Adrenal gland (tissue), 12 donors: ENCODE measurements around the gene SLC7A10. TPM values are rescaled to one million over a fixed set of nuclear protein-coding genes. Genes with fewer than 3 reads are reported as not detected.

ENCODE experiments used
- DNase-seq, 7 donors: peaks; one replicate each; pipeline ENCODE4 v3.0.0-alpha.2; 2019 to 2020
- H3K27ac ChIP-seq, 5 donors: fragments of 200-600 bp; sonication (generic) in 4 of 5; 1 replicate in 3 of 5; 2 replicates in 2 of 5; pipeline versions ENCODE4 v1.5.1 to v1.8.0; 2016 to 2020; ENCODE audit warnings: mild to moderate bottlenecking in 1 of 5
- H3K27me3 ChIP-seq: fragments of 200-600 bp; 2 replicates; pipeline ENCODE4 v1.8.0; 2021
- H3K36me3 ChIP-seq, 2 donors: fragments of 200-600 bp; replicated peaks in 1 of 2; 1 replicate in 1 of 2; 2 replicates in 1 of 2; pipeline versions ENCODE4 v1.5.1 to v1.8.0; 2018 to 2022
- H3K4me1 ChIP-seq, 2 donors: fragments of 200-600 bp; replicated peaks in 1 of 2; 1 replicate in 1 of 2; 2 replicates in 1 of 2; pipeline versions ENCODE4 v1.5.1 to v1.8.0; 2018 to 2021
- H3K4me3 ChIP-seq, 4 donors: fragments of 200-600 bp; sonication (generic) in 3 of 4; one replicate each; pipeline ENCODE4 v1.5.1; 2016 to 2018
- H3K9me3 ChIP-seq, 3 donors: fragments of 200-600 bp; sonication (generic) in 1 of 3; replicated peaks in 1 of 3; 1 replicate in 2 of 3; 2 replicates in 1 of 3; pipeline versions ENCODE4 v1.5.1 to v1.8.0; 2016 to 2021
- CTCF ChIP-seq, 6 experiments: fragments of 450-650 bp in 4 of 6; fragments of 200-600 bp in 2 of 6; sonication (generic) in 1 of 6; IDR thresholded peaks; 1 replicate in 5 of 6; 2 replicates in 1 of 6; pipeline versions ENCODE4 v1.5.1 to v1.8.0; 2016 to 2021; ENCODE audit warnings: antibody characterized with exemption in 6 of 6, mild to moderate bottlenecking in 2 of 6, moderate library complexity in 1 of 6
- POLR2A ChIP-seq, 2 donors: fragments of 450-650 bp; IDR thresholded peaks; one replicate each; pipeline ENCODE4 v1.6.1; 2017; ENCODE audit warnings: antibody characterized with exemption in 2 of 2, mild to moderate bottlenecking in 2 of 2, moderate library complexity in 1 of 2
- WGBS, 4 donors: extraction: QIAGEN DNeasy Blood & Tissue Kit in 2 of 4; methylation state at CpG; one replicate each; pipeline versions ENCODE4 v1.1.5 to v1.1.7; 2013 to 2017; 5-methylcytosine and 5-hydroxymethylcytosine counted together
- intact Hi-C, 2 donors: fragments of 100-400 bp; cut with DNase I; formaldehyde crosslinking; loops; one replicate each; pipeline versions ENCODE4 v1.14.1 to v1.15.0; 2022 to 2023
- polyA plus RNA-seq, 3 donors: library from polyadenylated mRNA; stranded (reverse); fragments of 200-250 nt in 2 of 3; fragments of 350-450 nt in 1 of 3; fragmentation: Illumina TruSeq in 1 of 3; extraction: RNeasy Lipid Tissue Mini Kit (QIAGEN cat#74804) in 1 of 3; gene quantifications; one replicate each; pipeline ENCODE4 v1.2.3, GENCODE V29; 2013 to 2014
- total RNA-seq, 9 donors: library from RNA; depleted of rRNA in 4 of 9; stranded (reverse); fragments of >200 nt in 4 of 9; fragments of 120-200 nt in 1 of 9; fragmentation: NEBNext Ultra II Directional in 1 of 9; extraction: Animal tissue kit (Norgen Biotek cat#: 25700) in 1 of 9; gene quantifications; one replicate each; pipeline versions ENCODE4 v1.1.0 to v1.2.4, GENCODE V29; 2013 to 2023
- donor health status: healthy with polysubstance abuse.
- donor health status: Bipolar disorder and iron deficiency.
- donor health status: DM: yes; HTN: yes; CAD: no.
- donor health status: DM: no; HTN: no; CAD: no.
- donor health status: DM: no; HTN: no; CAD: no.
- donor health status: DM: yes; HTN: yes; CAD: no.

The SLC7A10 gene
- total and polyA plus RNA-seq, 12 donors = 0.14 to 9.3 (median 0.45) TPM; not detected in 4

- Histone ChIP-seq H3K9me3 (no peaks in the 10 kb centered on the region), H3K4me3 (no peak overlapping the region), H3K4me1 (no peaks in the 10 kb centered on the region), H3K27me3 (no peaks in the 10 kb centered on the region), H3K36me3 (no peaks in the 10 kb centered on the region), H3K27ac (no peak overlapping the region)
- intact Hi-C loops = no loop called here
- TF ChIP-seq POLR2A (IDR thresholded peaks at IDR 0.05) (no peak), CTCF (IDR thresholded peaks at IDR 0.05) (no peak)
- DNase-seq = no peak
- WGBS, 4 donors = 70 to 80% (median 77%) methylated on average over 24 to 25 of the region's 25 CpGs
Observed at GRCh38 chr19:33263325-33264023, 37.8 kb upstream of the SLC7A10 start.

- DNase-seq = no peak
- WGBS, 4 donors = 63 to 75% (median 68%) methylated on average over 5 to 14 of the region's 14 CpGs
- TF ChIP-seq POLR2A (IDR thresholded peaks at IDR 0.05) = no peak
- no peak for TF ChIP-seq CTCF (IDR thresholded peaks at IDR 0.05)
- Histone ChIP-seq H3K27ac (peak overlapping the region in 2 of 5 donors; percentile 34 to 57), H3K9me3 (no peaks in the 10 kb centered on the region), H3K27me3 (no peaks in the 10 kb centered on the region), H3K4me1 (no peaks in the 10 kb centered on the region), H3K4me3 (no peak overlapping the region), H3K36me3 (no peaks in the 10 kb centered on the region)
- intact Hi-C loops = no loop called here
Observed at GRCh38 chr19:33261511-33262189, 36.0 kb upstream of the SLC7A10 start.

- H3K4me1 ChIP-seq = no peaks in the 10 kb centered on the region
- H3K36me3 ChIP-seq = no peaks in the 10 kb centered on the region
- intact Hi-C loops = no loop called here
- TF ChIP-seq CTCF (IDR thresholded peaks at IDR 0.05) = no peak
- no peak for TF ChIP-seq POLR2A (IDR thresholded peaks at IDR 0.05)
- no peaks in the 10 kb centered on the region for H3K27me3 ChIP-seq
- H3K27ac ChIP-seq = peak overlapping the region in 3 of 5 donors; percentile 11 to 57 (median 34)
- DNase-seq = peak in 2 of 7 donors; percentile 30 to 46
- H3K4me3 ChIP-seq = no peak overlapping the region
- WGBS, 4 donors = 53 to 76% (median 64%) methylated on average over 8 to 24 of the region's 24 CpGs
- H3K9me3 ChIP-seq = no peaks in the 10 kb centered on the region
Observed at GRCh38 chr19:33260628-33261418, 35.2 kb upstream of the SLC7A10 start.

GRCh38 chr19:33259539-33259938 is 33.9 kb upstream of the SLC7A10 start:
- Histone ChIP-seq H3K36me3 (no peaks in the 10 kb centered on the region), H3K9me3 (no peaks in the 10 kb centered on the region), H3K27ac (peak overlapping the region in 1 of 5 donors; percentile 57), H3K27me3 (no peaks in the 10 kb centered on the region), H3K4me1 (no peaks in the 10 kb centered on the region), H3K4me3 (no peak overlapping the region)
- intact Hi-C loops = no loop called here
- TF ChIP-seq POLR2A (IDR thresholded peaks at IDR 0.05) (no peak), CTCF (IDR thresholded peaks at IDR 0.05) (no peak)
- WGBS, 4 donors = 65 to 84% (median 72%) methylated on average over 6 of the region's 6 CpGs
- peak in 1 of 7 donors; percentile 19 for DNase-seq
